Glomerular endothelial cell (primary cell): Measurements from ENCODE around the gene PNMA1. TPM values are rescaled to one million over a fixed set of nuclear protein-coding genes. Genes with fewer than 3 reads are reported as not detected.

Source experiments
- DNase-seq: peaks from one replicate; pipeline ENCODE4 v3.0.0-alpha.2; 2011; ENCODE audit warnings: low read depth, low spot score; ENCODE audit errors: extremely low read depth
- total RNA-seq: library from RNA; depleted of rRNA; stranded (reverse); fragments of >200 nt; gene quantifications from 2 replicates; pipeline ENCODE4 v1.2.3, GENCODE V29; 2015

PNMA1 gene
- total RNA-seq, 1 donor from 2014 or later: 44.9 TPM

DNA sequence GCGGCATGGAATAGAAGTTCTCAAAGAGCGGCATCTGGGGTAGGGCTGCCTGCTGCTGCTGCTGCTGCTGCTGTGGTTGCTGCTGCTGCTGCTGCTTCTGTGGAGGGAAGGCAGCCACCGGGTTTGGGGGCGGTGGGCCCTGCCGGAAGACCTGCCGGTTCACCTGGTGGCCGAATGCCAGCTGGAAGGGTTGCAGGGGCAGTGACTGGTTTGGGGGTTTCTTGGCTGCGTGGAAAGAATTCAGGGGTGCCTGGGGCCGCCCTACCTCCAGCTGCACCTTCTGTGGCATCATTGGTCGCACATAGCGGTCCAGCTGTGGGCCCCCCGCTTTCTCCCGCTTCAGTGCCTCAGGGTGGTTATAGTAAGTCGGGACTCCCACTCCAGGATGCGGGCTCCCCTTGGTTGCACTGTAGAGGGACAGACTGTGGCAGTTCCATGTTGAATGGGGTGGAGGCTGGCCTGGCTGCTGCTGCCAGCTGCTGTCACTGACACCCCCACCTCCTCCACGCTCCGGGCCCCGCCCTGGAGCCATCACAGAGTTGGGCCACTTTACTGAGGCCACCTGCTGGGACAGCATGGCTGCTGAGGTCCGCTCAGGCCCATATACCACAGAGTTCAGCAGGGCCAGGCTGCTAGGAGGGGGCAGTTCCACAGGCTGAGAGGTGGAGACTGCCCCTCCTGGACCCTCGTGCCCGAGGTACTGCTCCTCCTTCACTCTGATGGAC, 25.2 kb upstream of the PNMA1 start:
- no peak for DNase-seq

GRCh38 chr14:73738518-73739173, 24.5 kb upstream of the PNMA1 start:
- DNase-seq: no peak

DNA sequence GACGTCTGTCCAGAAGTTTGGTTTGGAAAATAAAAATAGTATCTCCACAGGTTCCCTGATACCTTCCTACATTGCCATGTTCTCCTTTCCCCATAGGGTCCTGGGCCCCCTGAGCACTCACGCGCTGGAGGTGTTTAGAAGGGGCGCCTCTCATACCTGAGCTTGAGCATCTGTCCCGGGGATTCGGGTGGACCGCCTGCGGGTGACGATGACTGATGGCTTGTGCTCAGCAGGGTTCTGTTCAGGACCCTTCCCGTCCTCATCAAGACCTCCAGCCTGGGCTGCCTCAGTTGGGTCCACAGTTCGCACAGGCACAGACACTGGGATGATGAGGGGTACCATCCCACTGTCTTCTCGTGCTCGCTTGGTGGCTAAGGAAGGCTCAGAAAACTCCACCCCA, 22.7 kb upstream of the PNMA1 start:
- DNase-seq: no peak

GRCh38 chr14:73732006-73732405, 17.8 kb upstream of the PNMA1 start:
- no peak for DNase-seq

DNA sequence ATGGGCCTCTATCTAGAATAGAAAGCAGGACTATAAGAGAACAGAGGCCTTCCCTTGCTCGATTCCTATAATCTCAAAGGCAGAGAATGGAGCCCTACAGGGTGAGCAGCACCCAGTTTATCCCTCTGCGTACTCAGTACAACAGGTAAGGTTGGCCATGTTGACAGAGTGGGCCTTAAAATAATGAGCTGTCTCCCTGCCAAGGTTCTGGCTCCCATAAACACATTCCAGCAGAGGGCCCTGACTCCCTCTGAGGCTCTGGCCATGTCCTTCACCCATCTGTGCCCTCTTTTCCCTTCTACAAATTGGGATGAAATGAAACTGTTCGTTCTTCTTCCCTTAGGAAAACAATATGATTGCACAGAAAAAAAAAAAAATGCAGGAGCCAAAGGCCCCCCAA, 16.9 kb upstream of the PNMA1 start:
- no peak for DNase-seq

DNA sequence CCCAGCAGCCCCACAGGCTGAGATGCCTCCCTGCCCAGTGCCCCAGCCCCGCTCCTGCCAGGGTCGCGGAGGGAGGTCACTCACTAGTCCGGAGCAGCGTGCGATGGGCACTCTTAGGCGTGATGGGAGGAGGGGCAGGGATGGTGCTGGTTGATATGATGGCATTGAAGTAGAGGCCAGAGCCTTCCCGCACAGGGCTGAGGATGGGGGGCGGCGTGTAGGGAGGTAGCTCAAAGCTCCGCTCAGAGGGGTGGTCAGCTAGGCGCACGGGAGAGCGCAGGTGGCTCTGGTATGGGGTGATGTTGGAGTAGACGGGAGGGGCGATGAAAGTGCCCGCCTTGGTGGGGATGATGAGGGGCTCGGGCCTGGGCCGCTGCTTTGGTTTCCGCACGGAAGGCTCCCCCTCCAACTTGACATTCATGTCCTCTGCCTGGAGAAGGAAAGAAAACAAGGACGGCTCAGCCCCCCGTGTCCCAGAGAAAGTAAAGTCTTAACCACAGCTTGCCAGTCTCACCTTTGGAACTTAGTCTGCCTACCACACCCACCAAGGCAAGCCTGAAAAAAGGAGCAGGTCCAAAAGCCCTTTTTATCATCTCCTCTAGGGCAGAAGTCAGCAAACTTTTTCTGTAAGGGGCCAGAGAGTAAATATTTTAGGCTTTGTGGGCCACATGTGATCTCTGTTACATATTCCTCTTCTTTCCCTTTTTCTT, 15.5 kb upstream of the PNMA1 start:
- no peak for DNase-seq

DNA sequence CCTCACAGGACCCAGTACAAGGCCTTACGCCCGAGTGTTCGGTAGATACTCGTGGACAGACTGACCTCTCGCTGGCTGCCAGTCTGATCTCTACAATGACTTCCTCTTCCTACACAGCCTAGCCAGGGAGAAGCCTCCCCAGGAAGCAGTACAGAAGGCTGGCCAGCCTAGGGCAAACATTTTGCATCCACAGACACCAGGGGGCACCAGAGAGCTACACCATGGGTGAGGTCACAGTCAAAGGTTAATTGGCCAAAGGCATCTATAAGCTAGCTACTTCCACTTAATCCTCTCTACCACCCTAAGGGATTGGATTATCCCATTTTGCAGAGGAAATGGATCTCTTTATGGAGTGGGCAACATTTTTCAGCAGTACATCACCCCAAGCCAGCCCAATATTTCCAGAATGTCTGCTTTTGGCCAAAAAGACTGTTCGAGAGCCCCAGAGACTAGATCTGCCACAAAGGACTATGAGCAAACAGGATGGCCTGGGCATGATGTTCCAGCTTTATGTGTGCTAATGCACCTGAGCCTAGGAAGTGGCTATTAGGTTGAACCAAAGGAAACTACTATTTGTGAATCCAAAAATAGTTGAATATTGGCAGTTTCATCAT, 14.6 kb upstream of the PNMA1 start:
- DNase-seq: peak; percentile 70

GRCh38 chr14:73727166-73727565, 13.0 kb upstream of the PNMA1 start:
- DNase-seq: no peak

GRCh38 chr14:73726025-73726961, 12.1 kb upstream of the PNMA1 start:
- no peak for DNase-seq

DNA sequence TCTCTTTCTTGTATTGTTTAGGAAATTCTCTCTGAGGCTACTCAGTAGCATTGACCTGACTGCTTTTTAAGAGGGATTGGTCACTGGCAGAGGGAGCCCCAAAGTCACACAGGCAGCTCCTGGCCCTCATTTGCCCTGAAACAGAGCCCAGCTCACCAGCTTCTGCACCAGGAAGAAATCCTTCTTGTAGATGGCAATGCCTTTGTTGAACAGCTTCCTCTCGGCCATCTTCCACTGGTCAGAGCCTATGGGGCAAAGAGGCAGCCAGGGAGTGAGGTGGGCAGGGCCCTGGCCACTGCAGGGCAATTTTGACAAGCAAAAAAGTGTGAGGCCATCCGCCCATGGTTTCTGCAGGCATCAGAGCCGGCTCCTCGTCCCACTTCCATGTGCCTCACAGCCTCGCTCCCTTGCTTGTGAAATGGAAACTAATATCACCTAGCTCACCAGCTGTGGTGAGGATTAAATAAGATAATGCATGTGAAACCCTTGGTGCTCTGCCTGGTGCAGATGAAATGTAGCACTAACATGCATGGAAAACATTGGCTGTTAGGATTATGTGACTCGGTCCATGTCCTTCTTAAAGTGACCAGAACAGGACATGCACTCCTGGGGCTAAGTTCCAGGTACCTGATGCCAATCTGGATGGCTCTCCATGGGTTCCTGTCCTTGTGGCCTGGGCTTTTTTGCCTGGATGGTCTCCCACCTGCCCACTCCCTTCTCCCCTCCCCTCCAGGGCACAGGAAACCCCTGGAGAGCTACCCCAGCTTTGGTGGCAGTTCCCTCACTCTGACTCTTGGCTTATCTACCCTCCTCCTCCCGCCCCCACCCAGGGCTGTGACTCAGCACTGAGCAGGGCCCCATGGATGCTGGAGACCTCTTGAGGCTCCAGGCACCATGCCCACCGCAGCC, 11.2 kb upstream of the PNMA1 start:
- no peak for DNase-seq

DNA sequence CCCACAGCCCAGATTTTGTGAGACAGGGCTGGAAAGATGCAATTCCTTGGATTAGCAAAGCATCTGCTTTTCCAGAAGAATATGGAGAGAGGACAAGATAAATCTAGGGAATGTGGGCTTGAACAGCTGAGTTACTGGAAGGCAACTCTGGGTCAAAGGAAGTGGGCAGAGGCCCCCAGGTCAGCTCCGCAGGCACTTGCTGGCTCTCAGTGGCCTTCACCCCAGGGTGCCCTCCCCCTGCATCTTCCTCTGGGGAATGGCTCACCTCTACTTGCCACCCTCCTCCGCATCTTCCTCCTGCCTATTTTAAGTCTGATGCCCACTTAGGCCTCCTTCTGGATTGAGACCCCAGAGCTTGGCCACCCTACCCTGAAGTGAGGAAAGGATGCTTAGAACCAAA, 10.5 kb upstream of the PNMA1 start:
- DNase-seq: no peak

DNA sequence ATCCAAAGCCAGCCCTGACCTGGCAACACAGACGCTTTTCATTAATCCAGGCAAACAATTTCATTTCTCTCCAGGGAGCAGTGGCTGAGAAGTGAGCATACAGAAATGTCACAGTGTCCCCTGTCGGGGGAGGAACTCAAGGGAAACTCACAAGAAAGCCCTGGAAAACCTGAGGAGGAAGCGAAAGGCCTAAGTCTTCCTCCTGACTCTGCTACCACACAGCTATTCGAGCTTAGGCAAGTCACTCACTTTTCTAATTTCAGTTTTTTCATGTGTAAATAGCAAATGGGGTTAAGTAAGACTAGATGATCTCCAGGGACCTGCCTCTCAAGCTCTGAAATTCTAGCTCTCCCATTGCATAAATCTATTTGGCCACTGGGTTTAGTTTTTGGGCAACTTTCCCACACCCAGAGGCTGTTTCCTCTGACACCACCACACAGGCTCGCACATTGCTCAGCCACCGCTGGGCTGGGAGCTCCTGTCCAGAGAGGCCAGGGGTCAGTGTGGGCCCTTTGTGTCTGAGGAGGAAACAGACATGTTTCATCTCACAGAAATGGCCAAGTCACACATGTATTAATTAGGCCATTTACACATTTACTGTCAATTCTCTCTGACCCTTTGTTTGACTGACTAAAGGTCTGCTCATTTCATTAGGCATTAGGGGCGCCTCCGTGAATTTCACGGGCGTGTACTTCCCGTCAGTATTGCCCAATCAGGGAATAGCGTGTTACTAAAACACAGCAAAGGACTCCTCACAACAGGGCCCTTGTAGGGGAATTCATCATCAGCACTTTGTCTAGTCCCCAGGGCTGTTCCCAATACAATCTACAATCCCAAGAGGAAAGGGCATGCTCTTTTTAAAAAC, 9.8 kb upstream of the PNMA1 start:
- peak; percentile 64 for DNase-seq

- no peak for DNase-seq
These were observed 9.2 kb upstream of the PNMA1 start for GRCh38 chr14:73723406-73723796.

GRCh38 chr14:73722581-73722980, 8.4 kb upstream of the PNMA1 start:
- DNase-seq: no peak

DNA sequence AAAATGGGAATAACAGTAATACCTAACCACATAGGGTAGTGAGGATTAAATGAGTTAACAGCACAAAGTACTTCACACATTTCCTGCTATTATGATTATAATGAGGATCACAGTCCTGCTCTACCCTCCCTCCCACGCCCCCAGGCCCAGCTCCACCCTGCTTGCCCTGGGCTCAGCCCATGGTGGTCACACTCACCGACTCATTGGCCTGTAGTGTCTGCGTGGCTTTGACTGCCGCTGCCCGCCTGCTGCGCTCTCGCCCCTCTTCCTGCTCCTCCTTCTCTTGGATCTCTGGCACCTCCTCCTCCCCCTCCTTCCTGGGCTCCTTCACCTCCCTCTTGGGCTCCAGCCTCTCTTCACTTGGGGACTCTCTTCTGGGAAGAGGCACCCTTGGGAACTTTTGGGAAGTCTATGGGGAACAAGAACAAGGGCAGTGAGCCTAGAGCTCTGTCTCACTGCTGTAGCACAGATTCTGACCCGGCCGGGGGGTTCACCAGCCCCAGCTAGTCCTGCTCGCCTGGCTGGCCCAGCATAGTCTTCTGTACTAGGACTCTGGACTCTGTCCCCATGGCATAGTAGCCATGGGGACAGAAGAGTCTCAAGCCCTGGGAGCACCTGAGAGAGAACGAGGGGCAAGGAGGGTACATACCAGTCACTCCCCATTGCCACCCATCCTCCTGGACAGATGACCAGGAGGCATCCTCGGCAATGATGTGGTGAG, 7.1 kb upstream of the PNMA1 start:
- no peak for DNase-seq

DNA sequence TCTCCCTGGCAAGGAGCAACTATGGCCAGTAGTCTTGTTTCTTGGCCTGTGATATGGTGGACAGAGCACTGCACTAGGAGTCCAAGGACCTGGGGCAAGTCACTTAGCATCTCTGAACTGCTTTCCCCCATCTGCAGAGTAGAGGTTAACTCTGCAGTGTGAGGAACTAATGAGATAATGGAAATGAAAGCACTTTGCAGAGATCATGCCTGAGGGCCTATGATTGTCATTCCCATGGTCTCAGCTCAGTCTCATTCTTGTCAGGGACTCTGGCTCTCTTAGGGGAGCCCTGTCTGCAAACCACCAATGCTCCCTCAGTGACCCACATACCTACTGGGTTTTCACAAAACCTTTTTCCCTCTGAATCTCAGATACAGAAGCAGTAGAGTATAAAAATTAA, 6.5 kb upstream of the PNMA1 start:
- DNase-seq: no peak

DNA sequence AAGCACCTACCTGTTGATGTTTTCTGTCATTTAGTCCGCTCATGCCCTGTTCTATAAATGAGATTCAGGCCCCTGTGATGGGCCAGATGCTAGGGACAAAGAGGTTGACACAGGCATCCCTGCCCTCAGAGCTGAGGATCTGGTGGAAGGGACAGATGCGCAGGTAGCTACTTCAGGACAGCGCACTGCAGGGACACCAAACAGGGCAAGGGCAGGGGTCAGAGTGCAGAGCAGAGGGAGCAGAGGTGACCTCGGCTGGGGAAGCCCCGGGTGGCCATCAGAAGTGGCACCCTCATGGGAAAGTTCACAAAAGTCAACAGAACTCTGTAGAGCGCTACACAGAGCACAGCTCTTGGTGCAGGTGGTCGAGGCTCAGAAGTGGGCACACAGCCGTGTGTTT, 5.6 kb upstream of the PNMA1 start:
- no peak for DNase-seq

DNA sequence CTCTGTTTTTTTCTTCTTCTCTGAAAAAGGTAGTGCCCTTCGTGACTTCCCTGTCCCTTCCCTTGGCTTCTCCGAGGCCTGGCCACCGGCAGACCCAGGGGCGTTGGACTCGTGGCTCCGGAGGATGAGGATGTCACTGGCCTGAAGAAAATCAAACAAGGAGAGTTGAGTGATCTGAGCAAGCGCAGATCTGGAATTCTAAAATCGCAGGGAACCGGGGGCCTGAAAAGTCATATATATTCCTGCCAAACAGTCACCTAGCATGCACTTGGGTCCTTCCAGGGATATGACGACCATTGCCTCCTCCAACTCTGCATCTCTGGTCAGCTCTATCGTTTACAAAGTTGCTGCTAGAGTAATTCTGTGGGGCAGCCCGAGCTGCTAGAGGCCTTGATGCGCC, 5.2 kb upstream of the PNMA1 start:
- no peak for DNase-seq
